Upper lobe of left lung (tissue), 4 donors: Measurements from ENCODE around the gene TMPRSS7.

ENCODE experiments used
- CTCF ChIP-seq, 6 experiments: fragments of 450-650 bp in 4 of 6; fragments of 200-600 bp in 2 of 6; sonication (generic) in 2 of 6; IDR thresholded peaks; one replicate each; pipeline ENCODE4 v1.5.1; 2016 to 2019; ENCODE audit warnings: antibody characterized with exemption in 6 of 6
- POLR2A ChIP-seq, 4 donors: fragments of 450-650 bp; IDR thresholded peaks; one replicate each; pipeline ENCODE4 v1.5.1; 2016 to 2017; ENCODE audit warnings: antibody characterized with exemption in 4 of 4, mild to moderate bottlenecking in 2 of 4
- POLR2AphosphoS5 ChIP-seq, 2 donors: sonication (generic); formaldehyde crosslinking; IDR thresholded peaks; one replicate each; pipeline ENCODE4 v1.5.1; 2017; ENCODE audit warnings: antibody characterized with exemption in 2 of 2

- TF ChIP-seq POLR2A (IDR thresholded peaks at IDR 0.05), result no peak
- TF ChIP-seq CTCF (IDR thresholded peaks at IDR 0.05), result no peak
- TF ChIP-seq POLR2AphosphoS5 (IDR thresholded peaks at IDR 0.05), result no peak
Measured at GRCh38 chr3:112078125-112079083, 43.9 kb downstream of the TMPRSS7 start.
